ENCODE results near the gene RTP5. TPM values are rescaled to one million over a fixed set of nuclear protein-coding genes. Genes with fewer than 3 reads are reported as not detected.

The RTP5 gene
- total RNA-seq, 1 experiment from 2014 or later: not detected

DNA sequence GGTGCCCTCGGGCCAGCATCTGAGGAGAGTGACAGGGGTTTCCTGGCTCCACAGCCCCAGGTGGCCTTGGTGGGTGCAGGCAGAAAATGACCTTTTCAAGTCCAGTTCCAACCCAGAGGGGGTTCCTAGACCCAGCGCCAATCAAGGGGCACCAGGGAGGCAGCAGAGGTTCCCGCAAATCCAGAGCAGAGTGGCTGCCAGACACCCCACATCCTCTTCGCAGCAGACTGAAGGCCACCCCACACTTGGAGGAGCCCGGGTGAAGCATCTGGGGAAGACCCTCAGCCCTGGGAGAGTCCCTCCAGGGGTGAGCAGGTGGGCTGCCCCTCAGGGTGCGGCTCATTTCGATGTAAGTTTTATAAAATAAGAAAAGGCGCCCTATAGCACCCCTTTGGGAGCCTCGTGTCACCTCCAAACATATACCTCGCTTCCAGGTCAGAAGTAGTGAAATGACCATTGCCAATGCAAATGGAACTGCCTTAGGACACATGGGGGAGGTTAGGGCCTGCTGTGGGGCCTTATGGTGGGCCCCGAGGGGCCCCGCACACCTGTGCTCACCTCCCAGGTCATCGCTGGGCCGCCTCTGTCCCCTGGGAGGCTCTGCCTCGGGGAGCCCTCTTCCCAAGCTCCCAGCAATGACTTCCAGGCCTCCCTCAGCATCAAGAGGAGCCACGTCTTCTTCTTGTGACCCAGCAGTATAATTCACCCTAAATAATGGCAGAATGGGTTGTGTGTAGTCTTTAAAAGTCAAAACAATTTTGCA, 11.0 kb downstream of the RTP5 start:
- peak overlapping the region; percentile 58 for H3K9ac ChIP-seq (ENCODE audit: low read length)
- peaks cover 10 to 23% of the 10 kb centered on the region in 2 experiments; a peak in 3 of 4 replicates for H3K4me1 ChIP-seq (ENCODE audit: control insufficient read depth in 1 of 2, insufficient read depth in 2 of 2, low read length in 2 of 2)
- ChIA-PET CTCF (no interaction called here), POLR2A (no interaction called here), RAD21 (ENCODE audit: low non-redundant PET in 1 of 2, low total read pairs in 2 of 2, uncharacterized antibody in 2 of 2, unreplicated experiment in 2 of 2) (no interaction called here)
- H3K27ac ChIP-seq (ENCODE audit: low read depth, low read length): peak overlapping the region; percentile 66
- H3K4me3 ChIP-seq (replicated peaks in 1 of 2; ENCODE audit: low read depth in 1 of 2, low read length in 2 of 2): peak overlapping the region; percentile 51 to 61
- no peak for ATAC-seq
- peak overlapping the region; percentile 100 for H3K4me2 ChIP-seq (ENCODE audit: low read length)
- no peaks in the 10 kb centered on the region for H3K79me2 ChIP-seq (ENCODE audit: insufficient read depth, low read length)
- BruUV-seq (replicated peaks): no TSS peak
- no peaks in the 10 kb centered on the region for H3K36me3 ChIP-seq (ENCODE audit: control insufficient read depth in 1 of 2, insufficient read depth in 2 of 2, low read length in 2 of 2)
- H3K27me3 ChIP-seq (ENCODE audit: insufficient read depth, low read length): no peaks in the 10 kb centered on the region
- H3K9me3 ChIP-seq (ENCODE audit: control insufficient read depth in 1 of 2, insufficient read depth in 1 of 2, low read depth in 1 of 2, low read length in 2 of 2): no peaks in the 10 kb centered on the region
- intact Hi-C loops (cut with micrococcal nuclease): loop anchor here (2.0 to 10.0 kb wide), 3 partner anchors 146 to 523 kb away; partner anchors contain the start of genes BOK, D2HGDH and FARP2
- no peak overlapping the region for H2AFZ ChIP-seq (ENCODE audit: low read depth, low read length, poor library complexity, severe bottlenecking)
- no peaks in the 10 kb centered on the region for H4K20me1 ChIP-seq (ENCODE audit: insufficient read depth)
- TF ChIP-seq POLR2A (IDR thresholded peaks at IDR 0.05; ENCODE audit: borderline replicate concordance, extremely low read depth, insufficient read depth, insufficient read length) (no peak), CBX3 (IDR thresholded peaks at IDR 0.05; ENCODE audit: low read depth) (no peak)
- no peaks in the 10 kb centered on the region for H3K9me2 ChIP-seq (ENCODE audit: insufficient read depth)
- DNase-seq (ENCODE audit: low read depth, low spot score): no peak

- Histone ChIP-seq H3K27me3 (ENCODE audit: insufficient read depth, low read length) (no peaks in the 10 kb centered on the region), H3K27ac (ENCODE audit: low read depth, low read length) (peak overlapping the region; percentile 69), H3K4me3 (replicated peaks in 1 of 2; ENCODE audit: low read depth in 1 of 2, low read length in 2 of 2) (peak overlapping the region; percentile 44 to 67), H3K9me2 (ENCODE audit: insufficient read depth) (no peaks in the 10 kb centered on the region), H3K4me1 (ENCODE audit: control insufficient read depth in 1 of 2, insufficient read depth in 2 of 2, low read length in 2 of 2) (peaks cover 10 to 23% of the 10 kb centered on the region in 2 experiments; a peak in 3 of 4 replicates), H3K36me3 (ENCODE audit: control insufficient read depth in 1 of 2, insufficient read depth in 2 of 2, low read length in 2 of 2) (no peaks in the 10 kb centered on the region), H3K9ac (ENCODE audit: low read length) (peak overlapping the region; percentile 70), H3K4me2 (ENCODE audit: low read length) (peak overlapping the region; percentile 100), H3K79me2 (ENCODE audit: insufficient read depth, low read length) (no peaks in the 10 kb centered on the region), H3K9me3 (ENCODE audit: control insufficient read depth in 1 of 2, insufficient read depth in 1 of 2, low read depth in 1 of 2, low read length in 2 of 2) (no peaks in the 10 kb centered on the region), H2AFZ (ENCODE audit: low read depth, low read length, poor library complexity, severe bottlenecking) (peak overlapping the region; percentile 74), H4K20me1 (ENCODE audit: insufficient read depth) (no peaks in the 10 kb centered on the region)
- ChIA-PET CTCF (no interaction called here), RAD21 (ENCODE audit: low non-redundant PET in 1 of 2, low total read pairs in 2 of 2, uncharacterized antibody in 2 of 2, unreplicated experiment in 2 of 2) (no interaction called here), POLR2A (no interaction called here)
- peak; percentile 10 for TF ChIP-seq TCF7L2 (IDR thresholded peaks at IDR 0.05; ENCODE audit: borderline replicate concordance, extremely low read depth, insufficient read depth, insufficient read length)
- TF ChIP-seq FOSL1 (IDR thresholded peaks at IDR 0.05; ENCODE audit: low read depth): no peak
- TF ChIP-seq, protein P1, sequence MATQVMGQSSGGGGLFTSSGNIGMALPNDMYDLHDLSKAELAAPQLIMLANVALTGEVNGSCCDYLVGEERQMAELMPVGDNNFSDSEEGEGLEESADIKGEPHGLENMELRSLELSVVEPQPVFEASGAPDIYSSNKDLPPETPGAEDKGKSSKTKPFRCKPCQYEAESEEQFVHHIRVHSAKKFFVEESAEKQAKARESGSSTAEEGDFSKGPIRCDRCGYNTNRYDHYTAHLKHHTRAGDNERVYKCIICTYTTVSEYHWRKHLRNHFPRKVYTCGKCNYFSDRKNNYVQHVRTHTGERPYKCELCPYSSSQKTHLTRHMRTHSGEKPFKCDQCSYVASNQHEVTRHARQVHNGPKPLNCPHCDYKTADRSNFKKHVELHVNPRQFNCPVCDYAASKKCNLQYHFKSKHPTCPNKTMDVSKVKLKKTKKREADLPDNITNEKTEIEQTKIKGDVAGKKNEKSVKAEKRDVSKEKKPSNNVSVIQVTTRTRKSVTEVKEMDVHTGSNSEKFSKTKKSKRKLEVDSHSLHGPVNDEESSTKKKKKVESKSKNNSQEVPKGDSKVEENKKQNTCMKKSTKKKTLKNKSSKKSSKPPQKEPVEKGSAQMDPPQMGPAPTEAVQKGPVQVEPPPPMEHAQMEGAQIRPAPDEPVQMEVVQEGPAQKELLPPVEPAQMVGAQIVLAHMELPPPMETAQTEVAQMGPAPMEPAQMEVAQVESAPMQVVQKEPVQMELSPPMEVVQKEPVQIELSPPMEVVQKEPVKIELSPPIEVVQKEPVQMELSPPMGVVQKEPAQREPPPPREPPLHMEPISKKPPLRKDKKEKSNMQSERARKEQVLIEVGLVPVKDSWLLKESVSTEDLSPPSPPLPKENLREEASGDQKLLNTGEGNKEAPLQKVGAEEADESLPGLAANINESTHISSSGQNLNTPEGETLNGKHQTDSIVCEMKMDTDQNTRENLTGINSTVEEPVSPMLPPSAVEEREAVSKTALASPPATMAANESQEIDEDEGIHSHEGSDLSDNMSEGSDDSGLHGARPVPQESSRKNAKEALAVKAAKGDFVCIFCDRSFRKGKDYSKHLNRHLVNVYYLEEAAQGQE (IDR thresholded peaks at IDR 0.05; ENCODE audit: low read depth): no peak
- no peak for TF ChIP-seq CEBPB (IDR thresholded peaks at IDR 0.05; ENCODE audit: low read depth)
- peak; percentile 35; the same call in 1 of the 2 replicates for TF ChIP-seq ZFX (IDR thresholded peaks at IDR 0.05)
- no peak for TF ChIP-seq ELF1 (IDR thresholded peaks at IDR 0.05; ENCODE audit: borderline replicate concordance, low read depth)
- TF ChIP-seq CTCF (IDR thresholded peaks at IDR 0.05 in 2 of 3, conservative IDR thresholded peaks at IDR 0.05 in 1 of 3; ENCODE audit: borderline replicate concordance in 1 of 3, insufficient read depth in 1 of 3, low read depth in 2 of 3, low read length in 2 of 3): peak in 2 of 3 experiments; percentile 20 to 28; a peak in 3 of 6 replicates
- DNase-seq (ENCODE audit: low read depth, low spot score) (no peak), ATAC-seq (peak; percentile 57)
- intact Hi-C loops (cut with micrococcal nuclease): loop anchor here (5.0 to 10.0 kb wide), 2 partner anchors 327 to 525 kb away; partner anchors contain the start of genes BOK and FARP2
- no TSS peak for BruUV-seq (replicated peaks)
These were observed 12.6 kb downstream of the RTP5 start for GRCh38 chr2:241882091-241882625.

Data from HCT116 (cell line).